ENCODE results near the gene HPX. TPM values are rescaled to one million over a fixed set of nuclear protein-coding genes. Genes with fewer than 3 reads are reported as not detected.

HPX gene
- total RNA-seq, 4 donors from 2014 or later, result 0.31 to 3.6 TPM; not detected in 2

- Histone ChIP-seq H3K36me3 (no peaks in the 10 kb centered on the region), H3K27me3 (no peaks in the 10 kb centered on the region), H3K4me3 (no peak overlapping the region), H3K27ac (no peak overlapping the region), H3K9me3 (no peaks in the 10 kb centered on the region), H3K4me1 (peaks cover 0 to 7% (median 0%) of the 10 kb centered on the region in 3 donors)
- TF ChIP-seq POLR2A (IDR thresholded peaks at IDR 0.05), result no peak
- no peak for TF ChIP-seq POLR2AphosphoS5 (IDR thresholded peaks at IDR 0.05)
- TF ChIP-seq EP300 (IDR thresholded peaks at IDR 0.05), result no peak
- no peak for TF ChIP-seq CTCF (IDR thresholded peaks at IDR 0.05)
- 75 to 100% methylated on average over 1 of the region's 7 CpGs for WGBS, 2 donors (ENCODE audit: low coverage in 1 of 2)
- no peak for ATAC-seq
Observed at GRCh38 chr11:6385046-6385777, 55.6 kb downstream of the HPX start.

Other genes with a start within 250 kb of the HPX start
- not detected for gene OR52W1, start 241.8 kb downstream of the HPX start, total RNA-seq
- gene C11orf42, start 235.4 kb downstream of the HPX start, total RNA-seq, result not detected
- 10 to 100 TPM; 13.0 to 50.4 (median 20.0) TPM for gene FHIP1B, start 206.4 kb downstream of the HPX start, total RNA-seq
- under 1 TPM in 1 of 4 donors, not detected in 3; 0.73 TPM for gene CNGA4, start 201.9 kb downstream of the HPX start, total RNA-seq
- under 1 TPM in 2 of 4 donors, not detected in 2; 0.16 to 0.22 TPM for gene CCKBR, start 181.1 kb downstream of the HPX start, total RNA-seq
- 100 to 1,000 TPM; 164 to 313 (median 211) TPM for gene CAVIN3, start 120.5 kb downstream of the HPX start, total RNA-seq
- gene SMPD1, start 50.5 kb downstream of the HPX start, total RNA-seq, result 10 to 100 TPM; 26.6 to 37.8 (median 33.5) TPM
- gene APBB1, start 21.9 kb downstream of the HPX start, total RNA-seq, result 100 to 1,000 TPM in 1 of 4 donors, 10 to 100 TPM in 3; 55.9 to 149 (median 73.1) TPM
- gene TRIM3, start 33.0 kb upstream of the HPX start, total RNA-seq, result 10 to 100 TPM; 19.9 to 31.7 (median 23.7) TPM
- 10 to 100 TPM; 35.7 to 55.1 (median 51.2) TPM for gene ARFIP2, start 40.3 kb upstream of the HPX start, total RNA-seq
- gene TIMM10B, start 40.5 kb upstream of the HPX start, total RNA-seq, result 10 to 100 TPM; 37.3 to 69.0 (median 47.0) TPM
- 10 to 100 TPM in 2 of 4 donors, 1 to 10 TPM in 2; 2.9 to 20.9 (median 9.8) TPM for gene DNHD1, start 56.3 kb upstream of the HPX start, total RNA-seq
- 10 to 100 TPM; 25.7 to 32.4 (median 28.1) TPM for gene RRP8, start 162.6 kb upstream of the HPX start, total RNA-seq
- gene ILK, start 162.8 kb upstream of the HPX start, total RNA-seq, result 100 to 1,000 TPM; 395 to 658 (median 466) TPM
- 10 to 100 TPM; 21.7 to 41.1 (median 35.4) TPM for gene TAF10, start 171.2 kb upstream of the HPX start, total RNA-seq
- gene TPP1, start 178.4 kb upstream of the HPX start, total RNA-seq, result 10 to 100 TPM; 67.6 to 84.4 (median 76.9) TPM
- gene DCHS1, start 214.8 kb upstream of the HPX start, total RNA-seq, result 10 to 100 TPM; 22.2 to 59.8 (median 37.8) TPM
- 10 to 100 TPM; 12.6 to 35.0 (median 18.6) TPM for gene MRPL17, start 242.4 kb upstream of the HPX start, total RNA-seq

Measured in gastroesophageal sphincter (tissue), 4 donors.